SK-N-MC (cell line): ENCODE data around the gene CEP63.

Experiments
- EZH2 ChIP-seq: fragments of 200-600 bp; sonication (generic); IDR thresholded peaks from one replicate; pipeline ENCODE4 v1.6.1; 2017; ENCODE audit warnings: antibody characterized with exemption
- FOXP2 ChIP-seq: optimal IDR thresholded peaks from 2 replicates; pipeline ENCODE3; 2011; ENCODE audit warnings: mild to moderate bottlenecking, moderate library complexity; ENCODE audit not compliant: insufficient read depth; ENCODE audit errors: extremely low read length, control extremely low read depth
- POLR2AphosphoS5 ChIP-seq: IDR thresholded peaks from 2 replicates; pipeline ENCODE4 v1.6.1; 2012; ENCODE audit warnings: mild to moderate bottlenecking, low read depth, low read length, borderline replicate concordance

DNA sequence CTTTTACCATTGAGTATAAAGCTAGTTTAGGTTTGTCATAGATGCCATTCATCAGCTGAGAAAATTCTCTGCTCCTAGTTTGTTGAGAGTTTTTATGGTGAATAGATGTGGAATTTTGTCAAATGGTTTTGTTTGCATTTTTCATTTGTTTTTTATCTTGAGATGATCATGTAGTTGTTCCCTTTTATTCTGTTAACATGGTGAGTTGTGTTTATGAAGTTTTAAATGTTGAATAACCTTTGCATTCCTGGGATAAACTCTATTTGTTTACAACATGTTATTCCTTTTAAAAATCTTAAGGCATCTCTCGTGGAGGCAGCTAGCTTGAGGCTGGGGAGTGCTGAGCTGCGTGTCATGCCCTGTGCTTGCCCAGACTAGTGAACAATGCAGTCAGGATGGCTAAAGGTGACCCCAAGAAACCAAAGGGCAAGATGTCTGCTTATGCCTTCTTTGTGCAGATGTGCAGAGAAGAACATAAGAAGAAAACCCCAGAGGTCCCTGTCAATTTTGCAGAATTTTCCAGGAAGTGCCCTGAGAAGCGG lies 48.6 kb upstream of the CEP63 start:
- TF ChIP-seq EZH2 (no peak), POLR2AphosphoS5 (no peak), FOXP2 (no peak)
